IMR-90 (cell line): ENCODE measurements around the gene MAN2A2. TPM values are rescaled to one million over a fixed set of nuclear protein-coding genes. Genes with fewer than 3 reads are reported as not detected.

Source experiments
- ATAC-seq: fragments of 200-7000 bp; cut with Tn5 transposase; 2 replicates; pipeline ENCODE4 v1.9.1; 2020; ENCODE audit warnings: low read depth, mild to moderate bottlenecking, moderate library complexity
- BruUV-seq: library from RNA; stranded (reverse); fragments of 400-500 nt; replicated peaks from 2 replicates; lab custom pipeline; 2021; lab: Mats Ljungman, UMichigan
- CTCF ChIA-PET: fragments of 300-600 bp; formaldehyde crosslinking; extraction: SDS; loops from one replicate; lab custom pipeline; 2021; ENCODE audit warnings: antibody characterized with exemption; lab: Yijun Ruan, JAX
- POLR2A ChIA-PET: fragments of 300-600 bp; sonication (Branson Sonifier 250); formaldehyde crosslinking; loops from one replicate; lab custom pipeline; 2022; ENCODE audit warnings: antibody characterized with exemption; ENCODE audit not compliant: unreplicated experiment; lab: Charles Lee
- DNase-seq: peaks from one replicate; pipeline ENCODE4 v3.0.0; 2013
- H2AFZ ChIP-seq: replicated peaks from 2 replicates; pipeline ENCODE3; 2013; ENCODE audit warnings: low read length, mild to moderate bottlenecking; ENCODE audit not compliant: poor library complexity
- H2AK5ac ChIP-seq: 2 replicates; pipeline ENCODE4 v1.6.1; 2013; ENCODE audit warnings: low read depth, low read length, inconsistent platforms
- H2AK9ac ChIP-seq: replicated peaks from 2 replicates; pipeline ENCODE3; 2013; ENCODE audit warnings: mild to moderate bottlenecking, low read depth, low read length, moderate library complexity; ENCODE audit not compliant: poor library complexity
- H2BK120ac ChIP-seq: 2 replicates; pipeline ENCODE4 v1.6.1; 2013; ENCODE audit warnings: low read depth, low read length, inconsistent platforms
- H2BK15ac ChIP-seq: 3 replicates; pipeline ENCODE4 v1.6.1; 2013; ENCODE audit warnings: low read depth, low read length, inconsistent platforms
- H2BK20ac ChIP-seq: 2 replicates; pipeline ENCODE4 v1.6.1; 2013; ENCODE audit warnings: low read depth, mild to moderate bottlenecking, inconsistent platforms, low read length, moderate library complexity
- H2BK5ac ChIP-seq: 2 replicates; pipeline ENCODE4 v1.6.1; 2013; ENCODE audit warnings: mild to moderate bottlenecking, low read depth, low read length, inconsistent platforms; ENCODE audit not compliant: poor library complexity, severe bottlenecking
- H3K14ac ChIP-seq: replicated peaks from 2 replicates; pipeline ENCODE4 v1.6.1; 2013; ENCODE audit warnings: low read depth, low read length, inconsistent platforms
- H3K18ac ChIP-seq: 2 replicates; pipeline ENCODE4 v1.6.1; 2013; ENCODE audit warnings: low read depth, low read length, control low read depth
- H3K23ac ChIP-seq: 2 replicates; pipeline ENCODE4 v1.6.1; 2013; ENCODE audit warnings: low read depth, low read length, inconsistent platforms
- H3K27ac ChIP-seq: 2 replicates; pipeline ENCODE4 v1.5.1; 2013; ENCODE audit warnings: mild to moderate bottlenecking, control low read depth, low read length; ENCODE audit not compliant: insufficient read depth
- H3K27me3 ChIP-seq: 2 replicates; pipeline ENCODE4 v1.6.1; 2013; ENCODE audit warnings: low read length; ENCODE audit not compliant: control insufficient read depth, insufficient read depth
- H3K36me3 ChIP-seq: 2 replicates; pipeline ENCODE4 v1.6.1; 2013; ENCODE audit warnings: low read length, mixed read lengths; ENCODE audit not compliant: control insufficient read depth, insufficient read depth
- H3K4ac ChIP-seq: 2 replicates; pipeline ENCODE4 v1.6.1; 2013; ENCODE audit warnings: low read depth, low read length, inconsistent platforms
- H3K4me1 ChIP-seq: 2 replicates; pipeline ENCODE4 v1.6.1; 2013; ENCODE audit warnings: low read length, mixed read lengths; ENCODE audit not compliant: control insufficient read depth, insufficient read depth
- H3K4me2 ChIP-seq: 2 replicates; pipeline ENCODE4 v1.6.1; 2013; ENCODE audit warnings: low read depth, mild to moderate bottlenecking, control low read depth, low read length, moderate library complexity
- H3K4me3 ChIP-seq: 2 replicates; pipeline ENCODE4 v1.5.1; 2013; ENCODE audit warnings: low read depth, mild to moderate bottlenecking, control low read depth, low read length, moderate library complexity; ENCODE audit not compliant: insufficient read depth
- H3K56ac ChIP-seq: 2 replicates; pipeline ENCODE4 v1.6.1; 2013; ENCODE audit warnings: low read length, inconsistent platforms; ENCODE audit not compliant: insufficient read depth; ENCODE audit errors: extremely low read depth
- H3K79me1 ChIP-seq, 2 experiments: 2 replicates each; pipeline ENCODE4 v1.6.1; 2013; ENCODE audit warnings: low read length in 2 of 2, inconsistent platforms in 1 of 2, low read depth in 1 of 2
- H3K9ac ChIP-seq: 2 replicates; pipeline ENCODE4 v1.6.1; 2013; ENCODE audit warnings: low read depth, low read length, control low read depth
- H3K9me1 ChIP-seq: 2 replicates; pipeline ENCODE4 v1.6.1; 2013; ENCODE audit warnings: low read length, inconsistent platforms; ENCODE audit not compliant: insufficient read depth
- H3K9me3 ChIP-seq: 2 replicates; pipeline ENCODE4 v1.6.1; 2013; ENCODE audit warnings: low read length; ENCODE audit not compliant: control insufficient read depth, insufficient read depth
- H4K20me1 ChIP-seq: 2 replicates; pipeline ENCODE4 v1.6.1; 2013; ENCODE audit warnings: low read length, inconsistent platforms; ENCODE audit not compliant: insufficient read depth
- H4K5ac ChIP-seq: 2 replicates; pipeline ENCODE4 v1.6.1; 2013; ENCODE audit warnings: mild to moderate bottlenecking, low read depth, low read length, control low read depth
- H4K8ac ChIP-seq, 2 experiments: 2 replicates each; pipeline ENCODE4 v1.6.1; 2013; ENCODE audit warnings: low read depth in 2 of 2, low read length in 2 of 2, control low read depth in 1 of 2, inconsistent platforms in 1 of 2
- H4K91ac ChIP-seq: 2 replicates; pipeline ENCODE4 v1.6.1; 2013; ENCODE audit warnings: low read depth, low read length, inconsistent platforms; ENCODE audit not compliant: insufficient read depth
- ELK1 ChIP-seq: fragments of 150-350 bp; IDR thresholded peaks from 2 replicates; pipeline ENCODE4 v1.6.1; 2016; ENCODE audit warnings: low read depth, mild to moderate bottlenecking, low read length, moderate library complexity, borderline replicate concordance
- FOS ChIP-seq: fragments of 150-350 bp; IDR thresholded peaks from 2 replicates; pipeline ENCODE4 v1.6.1; 2016; ENCODE audit warnings: low read depth, low read length
- MAZ ChIP-seq: IDR thresholded peaks from 2 replicates; pipeline ENCODE4 v1.6.1; 2012; ENCODE audit warnings: low read depth, mild to moderate bottlenecking, low read length, improper control_type of control experiment, moderate library complexity, borderline replicate concordance
- NFE2L2 ChIP-seq: fragments of 150-350 bp; IDR thresholded peaks from 2 replicates; pipeline ENCODE4 v1.6.1; 2016; ENCODE audit warnings: low read depth, mild to moderate bottlenecking, low read length
- POLR2A ChIP-seq: IDR thresholded peaks from 2 replicates; pipeline ENCODE4 v1.6.1; 2012; ENCODE audit warnings: mild to moderate bottlenecking, low read depth, low read length
- RFX5 ChIP-seq: IDR thresholded peaks from 2 replicates; pipeline ENCODE4 v1.8.0; 2012; ENCODE audit warnings: low read depth, mild to moderate bottlenecking, low read length, moderate library complexity
- SMC3 ChIP-seq: fragments of 150-350 bp; IDR thresholded peaks from 2 replicates; pipeline ENCODE4 v1.6.1; 2016; ENCODE audit warnings: low read depth, mild to moderate bottlenecking, antibody characterized with exemption, low read length, moderate library complexity
- WGBS, 2 experiments: methylation state at CpG; one replicate each; pipeline versions ENCODE4 v1.1.5 to v1.1.7; 2013; ENCODE audit warnings: missing lambda C conversion rate in 2 of 2; ENCODE audit not compliant: insufficient read length in 1 of 2; ENCODE audit errors: extremely low coverage in 2 of 2; 5-methylcytosine and 5-hydroxymethylcytosine counted together
- dilution Hi-C: fragments of 300-500 bp; cut with HindIII; formaldehyde crosslinking; loops from one replicate; pipeline ENCODE4 v1.14.3; 2018; ENCODE audit warnings: low sequenced_read_pairs; ENCODE audit not compliant: unreplicated experiment
- in situ Hi-C: fragments of 300-500 bp; cut with MboI; formaldehyde crosslinking; loops from 3 replicates; pipeline ENCODE4 v1.14.3; 2019; ENCODE audit warnings: low sequenced_read_pairs, inconsistent platforms, mixed read lengths
- intact Hi-C: fragments of 100-400 bp; cut with micrococcal nuclease; formaldehyde crosslinking; loops from 2 replicates; pipeline ENCODE4 v1.10.0; 2022
- polyA plus RNA-seq, 3 experiments: library from polyadenylated mRNA; depleted of rRNA; stranded (reverse); fragments of >200 nt; gene quantifications; 2 replicates each; pipeline ENCODE4 v1.2.3, GENCODE V29; 2012; ENCODE audit warnings: low replicate concordance in 1 of 3
- total RNA-seq: library from RNA; depleted of rRNA; stranded (reverse); fragments of >200 nt; gene quantifications from 2 replicates; pipeline ENCODE4 v1.2.3, GENCODE V29; 2012

The MAN2A2 gene
- total and polyA plus RNA-seq, 2 of the 4 experiments (the other 2 are of a cell fraction) = 3.4 to 52.5 TPM

GRCh38 chr15:90879730-90880366, 23.3 kb upstream of the MAN2A2 start:
- Histone ChIP-seq H2BK20ac (no peak overlapping the region), H4K5ac (no peak overlapping the region), H2BK120ac (no peak overlapping the region), H3K27ac (no peak overlapping the region), H4K8ac (no peak overlapping the region), H2BK15ac (no peak overlapping the region), H3K79me1 (peaks cover 9 to 30% of the 10 kb centered on the region in 2 experiments; a peak in 3 of 4 replicates), H3K18ac (no peak overlapping the region), H3K9me3 (no peaks in the 10 kb centered on the region), H3K9ac (no peak overlapping the region), H2AK9ac (no peak overlapping the region), H2AK5ac (no peak overlapping the region), H3K4me1 (peaks cover 10% of the 10 kb centered on the region), H2BK5ac (no peak overlapping the region), H3K23ac (no peak overlapping the region), H3K4me3 (no peak overlapping the region), H3K27me3 (no peaks in the 10 kb centered on the region), H3K36me3 (peaks cover 62% of the 10 kb centered on the region), H3K14ac (no peak overlapping the region), H3K56ac (no peak overlapping the region), H2AFZ (no peak overlapping the region), H3K9me1 (no peaks in the 10 kb centered on the region), H4K91ac (no peak overlapping the region), H4K20me1 (no peaks in the 10 kb centered on the region; the same call in 1 of the 2 replicates), H3K4ac (no peak overlapping the region), H3K4me2 (no peak overlapping the region)
- no peak for DNase-seq
- CTCF ChIA-PET = no interaction called here
- intact Hi-C loops (no loop called here), in situ Hi-C loops (loop anchor here (10.0 to 25.0 kb wide), 2 partner anchors 385 to 568 kb away; no protein-coding TSS in a partner anchor), dilution Hi-C loops (no loop called here)
- TF ChIP-seq MAZ (no peak), FOS (no peak), ELK1 (no peak), NFE2L2 (no peak), SMC3 (no peak), RFX5 (no peak), POLR2A (no peak)
- POLR2A ChIA-PET = no interaction called here
- no TSS peak for BruUV-seq
- 94% methylated on average over 23 of the region's 35 CpGs; no CpG with 5 or more reads in 1 of the 2 experiments for WGBS, 2 experiments
- ATAC-seq = no peak
